Uterus (tissue), 2 donors: ENCODE results near the gene BLID.

Experiments
- POLR2A ChIP-seq, 2 donors: fragments of 450-650 bp; IDR thresholded peaks; one replicate each; pipeline ENCODE4 v1.6.1; 2016; ENCODE audit warnings: antibody characterized with exemption in 2 of 2, mild to moderate bottlenecking in 1 of 2, moderate library complexity in 1 of 2
- TF ChIP-seq, protein P1 (sequence below), 4 experiments: fragments of 200-600 bp in 2 of 4; fragments of 450-650 bp in 2 of 4; sonication (generic) in 2 of 4; IDR thresholded peaks; one replicate each; pipeline ENCODE4 v1.5.1; 2016 to 2019; ENCODE audit warnings: antibody characterized with exemption in 4 of 4, mild to moderate bottlenecking in 2 of 4, moderate library complexity in 1 of 4

DNA sequence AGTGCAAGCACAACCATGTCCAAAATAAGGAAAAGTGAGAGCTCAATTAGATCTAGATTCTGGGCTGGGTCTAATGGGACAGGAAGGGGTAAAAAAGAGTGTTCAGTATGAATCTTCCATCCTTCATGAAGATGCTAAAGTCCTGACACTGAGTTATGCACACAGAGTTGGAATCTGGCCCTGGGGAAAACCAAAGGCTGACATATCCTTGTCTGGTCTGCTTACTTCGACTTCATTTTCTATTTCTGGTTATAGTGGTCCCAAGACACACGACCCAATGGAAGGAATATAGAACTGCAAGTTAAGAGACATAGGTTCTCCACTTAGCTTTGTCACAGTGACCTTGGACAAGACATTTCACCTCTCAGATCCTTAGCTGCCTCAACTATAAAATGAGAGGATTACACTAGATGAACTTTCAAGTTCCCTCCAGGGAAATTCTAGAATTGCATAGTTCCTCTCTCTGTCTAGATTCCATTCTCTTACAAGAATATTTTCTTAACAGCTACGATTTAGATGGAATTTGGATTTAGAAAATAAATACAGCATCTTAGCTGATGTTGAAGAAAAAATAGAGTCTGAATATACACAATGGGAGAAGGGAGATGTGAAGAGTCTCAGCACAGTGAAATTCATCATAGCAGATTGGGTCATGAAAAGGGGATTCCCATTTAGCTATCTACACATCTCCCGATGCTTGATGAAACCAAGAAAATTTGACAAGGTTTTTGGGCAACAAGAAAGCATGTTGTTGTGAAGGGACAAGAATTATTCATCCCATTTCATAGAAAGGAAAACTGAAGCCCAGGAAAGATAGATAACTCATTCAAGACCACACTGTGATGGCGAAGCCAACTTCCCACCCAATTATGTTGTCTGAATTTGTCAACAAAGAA lies 3.3 kb downstream of the BLID start:
- TF ChIP-seq, protein P1, sequence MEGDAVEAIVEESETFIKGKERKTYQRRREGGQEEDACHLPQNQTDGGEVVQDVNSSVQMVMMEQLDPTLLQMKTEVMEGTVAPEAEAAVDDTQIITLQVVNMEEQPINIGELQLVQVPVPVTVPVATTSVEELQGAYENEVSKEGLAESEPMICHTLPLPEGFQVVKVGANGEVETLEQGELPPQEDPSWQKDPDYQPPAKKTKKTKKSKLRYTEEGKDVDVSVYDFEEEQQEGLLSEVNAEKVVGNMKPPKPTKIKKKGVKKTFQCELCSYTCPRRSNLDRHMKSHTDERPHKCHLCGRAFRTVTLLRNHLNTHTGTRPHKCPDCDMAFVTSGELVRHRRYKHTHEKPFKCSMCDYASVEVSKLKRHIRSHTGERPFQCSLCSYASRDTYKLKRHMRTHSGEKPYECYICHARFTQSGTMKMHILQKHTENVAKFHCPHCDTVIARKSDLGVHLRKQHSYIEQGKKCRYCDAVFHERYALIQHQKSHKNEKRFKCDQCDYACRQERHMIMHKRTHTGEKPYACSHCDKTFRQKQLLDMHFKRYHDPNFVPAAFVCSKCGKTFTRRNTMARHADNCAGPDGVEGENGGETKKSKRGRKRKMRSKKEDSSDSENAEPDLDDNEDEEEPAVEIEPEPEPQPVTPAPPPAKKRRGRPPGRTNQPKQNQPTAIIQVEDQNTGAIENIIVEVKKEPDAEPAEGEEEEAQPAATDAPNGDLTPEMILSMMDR (IDR thresholded peaks at IDR 0.05): no peak
- no peak for TF ChIP-seq POLR2A (IDR thresholded peaks at IDR 0.05)
